ENCODE measurements around the gene DTNB.

DTNB gene

DNA sequence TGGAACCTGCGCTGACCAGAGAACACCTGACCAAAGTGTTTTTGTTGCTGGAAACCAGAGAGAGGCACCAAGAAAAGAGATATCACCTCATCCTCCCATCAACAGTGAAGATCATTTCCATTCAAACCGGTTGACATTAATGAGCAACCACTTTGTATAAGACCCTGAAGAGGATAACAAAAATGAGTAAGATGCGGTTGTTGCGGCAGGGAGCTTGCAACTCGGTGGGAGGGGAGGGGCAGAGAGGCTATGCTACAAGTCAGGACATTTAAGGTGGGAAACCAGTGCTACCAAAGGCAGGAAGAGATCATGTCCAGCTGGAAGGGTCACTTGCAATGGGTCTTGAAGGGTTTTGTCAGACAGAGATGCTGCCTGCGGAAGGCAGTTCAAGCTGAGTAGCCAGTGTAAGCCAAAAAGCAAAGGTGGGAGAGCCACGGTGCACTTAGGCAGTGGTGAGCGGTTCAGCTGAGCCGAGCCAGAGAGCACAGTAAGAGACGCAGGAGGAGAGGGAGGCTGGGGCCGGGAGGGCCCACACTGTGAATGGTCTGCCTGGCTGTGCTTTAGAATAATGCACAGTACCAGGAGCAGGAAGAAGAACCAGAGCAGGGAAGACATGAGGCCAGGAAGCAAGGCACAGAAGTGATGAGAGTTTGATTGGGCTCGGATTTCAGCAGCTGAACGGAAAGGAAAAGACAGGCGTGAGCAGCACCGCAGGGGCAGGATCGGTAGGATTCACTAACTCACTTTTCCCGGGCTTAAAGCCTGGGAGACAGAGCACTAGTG lies 24.4 kb upstream of the DTNB start:
- DNase-seq (ENCODE audit: low read depth in 1 of 2, low spot score in 1 of 2): no peak
- no peak for TF ChIP-seq GABPA (IDR thresholded peaks at IDR 0.05; ENCODE audit: low read depth)
- TF ChIP-seq SPI1 (IDR thresholded peaks at IDR 0.05; ENCODE audit: borderline replicate concordance, low read depth): no peak
- TF ChIP-seq POLR2AphosphoS5 (IDR thresholded peaks at IDR 0.05; ENCODE audit: low read depth): no peak
- TF ChIP-seq, protein P1, sequence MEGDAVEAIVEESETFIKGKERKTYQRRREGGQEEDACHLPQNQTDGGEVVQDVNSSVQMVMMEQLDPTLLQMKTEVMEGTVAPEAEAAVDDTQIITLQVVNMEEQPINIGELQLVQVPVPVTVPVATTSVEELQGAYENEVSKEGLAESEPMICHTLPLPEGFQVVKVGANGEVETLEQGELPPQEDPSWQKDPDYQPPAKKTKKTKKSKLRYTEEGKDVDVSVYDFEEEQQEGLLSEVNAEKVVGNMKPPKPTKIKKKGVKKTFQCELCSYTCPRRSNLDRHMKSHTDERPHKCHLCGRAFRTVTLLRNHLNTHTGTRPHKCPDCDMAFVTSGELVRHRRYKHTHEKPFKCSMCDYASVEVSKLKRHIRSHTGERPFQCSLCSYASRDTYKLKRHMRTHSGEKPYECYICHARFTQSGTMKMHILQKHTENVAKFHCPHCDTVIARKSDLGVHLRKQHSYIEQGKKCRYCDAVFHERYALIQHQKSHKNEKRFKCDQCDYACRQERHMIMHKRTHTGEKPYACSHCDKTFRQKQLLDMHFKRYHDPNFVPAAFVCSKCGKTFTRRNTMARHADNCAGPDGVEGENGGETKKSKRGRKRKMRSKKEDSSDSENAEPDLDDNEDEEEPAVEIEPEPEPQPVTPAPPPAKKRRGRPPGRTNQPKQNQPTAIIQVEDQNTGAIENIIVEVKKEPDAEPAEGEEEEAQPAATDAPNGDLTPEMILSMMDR (IDR thresholded peaks at IDR 0.05; ENCODE audit: insufficient read depth, low read length): no peak
- TF ChIP-seq, protein P2, sequence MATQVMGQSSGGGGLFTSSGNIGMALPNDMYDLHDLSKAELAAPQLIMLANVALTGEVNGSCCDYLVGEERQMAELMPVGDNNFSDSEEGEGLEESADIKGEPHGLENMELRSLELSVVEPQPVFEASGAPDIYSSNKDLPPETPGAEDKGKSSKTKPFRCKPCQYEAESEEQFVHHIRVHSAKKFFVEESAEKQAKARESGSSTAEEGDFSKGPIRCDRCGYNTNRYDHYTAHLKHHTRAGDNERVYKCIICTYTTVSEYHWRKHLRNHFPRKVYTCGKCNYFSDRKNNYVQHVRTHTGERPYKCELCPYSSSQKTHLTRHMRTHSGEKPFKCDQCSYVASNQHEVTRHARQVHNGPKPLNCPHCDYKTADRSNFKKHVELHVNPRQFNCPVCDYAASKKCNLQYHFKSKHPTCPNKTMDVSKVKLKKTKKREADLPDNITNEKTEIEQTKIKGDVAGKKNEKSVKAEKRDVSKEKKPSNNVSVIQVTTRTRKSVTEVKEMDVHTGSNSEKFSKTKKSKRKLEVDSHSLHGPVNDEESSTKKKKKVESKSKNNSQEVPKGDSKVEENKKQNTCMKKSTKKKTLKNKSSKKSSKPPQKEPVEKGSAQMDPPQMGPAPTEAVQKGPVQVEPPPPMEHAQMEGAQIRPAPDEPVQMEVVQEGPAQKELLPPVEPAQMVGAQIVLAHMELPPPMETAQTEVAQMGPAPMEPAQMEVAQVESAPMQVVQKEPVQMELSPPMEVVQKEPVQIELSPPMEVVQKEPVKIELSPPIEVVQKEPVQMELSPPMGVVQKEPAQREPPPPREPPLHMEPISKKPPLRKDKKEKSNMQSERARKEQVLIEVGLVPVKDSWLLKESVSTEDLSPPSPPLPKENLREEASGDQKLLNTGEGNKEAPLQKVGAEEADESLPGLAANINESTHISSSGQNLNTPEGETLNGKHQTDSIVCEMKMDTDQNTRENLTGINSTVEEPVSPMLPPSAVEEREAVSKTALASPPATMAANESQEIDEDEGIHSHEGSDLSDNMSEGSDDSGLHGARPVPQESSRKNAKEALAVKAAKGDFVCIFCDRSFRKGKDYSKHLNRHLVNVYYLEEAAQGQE (IDR thresholded peaks at IDR 0.05; ENCODE audit: insufficient replicate concordance, low read depth): no peak
- Histone ChIP-seq H3K27ac (replicated peaks) (no peak overlapping the region), H3K4me3 (replicated peaks; ENCODE audit: insufficient read depth, low read length) (no peak overlapping the region), H3K27me3 (ENCODE audit: insufficient read depth, poor library complexity, severe bottlenecking) (no peaks in the 10 kb centered on the region)

DNA sequence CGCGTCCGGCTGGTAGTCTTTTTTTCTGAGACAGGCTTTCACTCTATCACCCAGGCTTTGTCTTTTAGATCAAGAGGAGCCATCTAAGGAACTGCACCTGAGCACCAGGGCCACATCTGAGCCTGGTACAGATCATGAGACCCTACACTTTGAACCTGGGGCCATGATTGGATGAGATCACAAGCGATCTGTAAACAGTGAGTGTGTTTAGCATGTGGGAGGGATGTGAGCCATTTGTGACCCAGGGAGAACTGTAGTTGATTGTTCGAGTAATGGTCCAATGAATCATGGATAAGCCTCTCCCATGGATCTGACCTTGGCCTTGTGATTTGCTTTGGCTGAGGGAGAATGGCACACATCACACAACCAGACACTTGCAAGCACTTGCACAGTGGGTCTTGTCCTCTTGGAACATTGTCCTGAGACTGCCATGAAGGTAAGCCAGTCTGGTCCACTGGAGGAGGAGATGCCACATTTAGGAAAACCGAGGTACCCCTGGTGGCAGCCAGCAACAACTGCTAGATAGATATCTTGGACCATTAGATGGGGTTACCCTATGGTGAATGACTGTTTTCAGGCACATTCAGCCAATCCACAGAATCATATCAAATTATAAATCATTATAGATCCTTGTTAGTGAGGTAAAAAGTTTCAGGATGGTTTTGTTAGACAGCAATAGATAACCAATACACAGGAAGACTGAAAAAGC lies 19.5 kb upstream of the DTNB start:
- no peak for DNase-seq (ENCODE audit: low read depth in 1 of 2, low spot score in 1 of 2)
- TF ChIP-seq POLR2AphosphoS5 (IDR thresholded peaks at IDR 0.05; ENCODE audit: low read depth) (no peak), GABPA (IDR thresholded peaks at IDR 0.05; ENCODE audit: low read depth) (no peak), SPI1 (IDR thresholded peaks at IDR 0.05; ENCODE audit: borderline replicate concordance, low read depth) (no peak)
- TF ChIP-seq, protein P2 (IDR thresholded peaks at IDR 0.05; ENCODE audit: insufficient replicate concordance, low read depth): no peak
- TF ChIP-seq, protein P1 (IDR thresholded peaks at IDR 0.05; ENCODE audit: insufficient read depth, low read length): no peak
- H3K4me3 ChIP-seq (replicated peaks; ENCODE audit: insufficient read depth, low read length): no peak overlapping the region
- no peaks in the 10 kb centered on the region for H3K27me3 ChIP-seq (ENCODE audit: insufficient read depth, poor library complexity, severe bottlenecking)
- H3K27ac ChIP-seq (replicated peaks): no peak overlapping the region

DNA sequence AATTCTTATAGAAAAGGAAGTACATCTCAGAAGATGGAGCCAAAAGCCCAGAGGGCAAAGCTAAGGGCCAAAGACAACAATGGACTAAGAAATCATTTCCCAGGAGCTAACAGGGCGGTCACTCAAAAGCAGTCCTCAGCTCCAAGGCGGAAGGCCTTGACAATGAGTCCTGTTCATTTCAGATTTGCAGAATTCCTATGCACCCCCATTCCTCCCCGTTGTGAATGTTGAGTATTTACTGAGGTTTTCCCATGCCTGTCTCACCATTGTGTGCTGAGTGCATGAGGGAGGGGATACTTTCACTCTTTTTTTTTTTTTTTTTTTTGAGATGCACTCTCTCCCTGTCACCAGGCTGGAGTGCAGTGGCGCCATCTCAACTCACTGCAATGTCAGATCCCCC lies 18.8 kb upstream of the DTNB start:
- Histone ChIP-seq H3K27me3 (ENCODE audit: insufficient read depth, poor library complexity, severe bottlenecking) (no peaks in the 10 kb centered on the region), H3K4me3 (replicated peaks; ENCODE audit: insufficient read depth, low read length) (no peak overlapping the region), H3K27ac (replicated peaks) (no peak overlapping the region)
- no peak for DNase-seq (ENCODE audit: low read depth in 1 of 2, low spot score in 1 of 2)
- no peak for TF ChIP-seq GABPA (IDR thresholded peaks at IDR 0.05; ENCODE audit: low read depth)
- TF ChIP-seq, protein P2 (IDR thresholded peaks at IDR 0.05; ENCODE audit: insufficient replicate concordance, low read depth): no peak
- no peak for TF ChIP-seq SPI1 (IDR thresholded peaks at IDR 0.05; ENCODE audit: borderline replicate concordance, low read depth)
- TF ChIP-seq, protein P1 (IDR thresholded peaks at IDR 0.05; ENCODE audit: insufficient read depth, low read length): no peak
- no peak for TF ChIP-seq POLR2AphosphoS5 (IDR thresholded peaks at IDR 0.05; ENCODE audit: low read depth)
